EH (cell line): Measurements from ENCODE around the gene IRAK1.

Experiments
- DNase-seq: peaks from one replicate; pipeline ENCODE4 v3.0.0-alpha.2; 2015; ENCODE audit warnings: low read depth

Gene IRAK1

GRCh38 chrX:154040307-154040756 lies 20.6 kb upstream of the IRAK1 start:
- peak; percentile 93 for DNase-seq

- no peak for DNase-seq
These were observed 19.9 kb upstream of the IRAK1 start for GRCh38 chrX:154039577-154039976.

- no peak for DNase-seq
These were observed 19.0 kb upstream of the IRAK1 start for GRCh38 chrX:154038656-154039055.

- no peak for DNase-seq
These were observed 18.1 kb upstream of the IRAK1 start for GRCh38 chrX:154037754-154038153.

GRCh38 chrX:154036513-154036912 lies 16.8 kb upstream of the IRAK1 start:
- no peak for DNase-seq

GRCh38 chrX:154033848-154034247 lies 14.1 kb upstream of the IRAK1 start:
- no peak for DNase-seq

- DNase-seq, result no peak
These were observed 13.0 kb upstream of the IRAK1 start for GRCh38 chrX:154032653-154033052.

- no peak for DNase-seq
These were observed 12.5 kb upstream of the IRAK1 start for GRCh38 chrX:154032160-154032559.

- no peak for DNase-seq
These were observed 11.1 kb upstream of the IRAK1 start for GRCh38 chrX:154030715-154031305.

GRCh38 chrX:154030266-154030665 lies 10.6 kb upstream of the IRAK1 start:
- no peak for DNase-seq

- DNase-seq, result no peak
These were observed 9.7 kb upstream of the IRAK1 start for GRCh38 chrX:154029439-154029838.

- no peak for DNase-seq
These were observed 8.9 kb upstream of the IRAK1 start for GRCh38 chrX:154028502-154029184.

GRCh38 chrX:154027986-154028385 lies 8.3 kb upstream of the IRAK1 start:
- DNase-seq, result no peak

- DNase-seq, result no peak
These were observed 7.3 kb upstream of the IRAK1 start for GRCh38 chrX:154027022-154027402.

GRCh38 chrX:154026136-154027021 lies 6.7 kb upstream of the IRAK1 start:
- DNase-seq, result peak; percentile 52

- peak; percentile 30 for DNase-seq
These were observed 5.5 kb upstream of the IRAK1 start for GRCh38 chrX:154025230-154025629.

GRCh38 chrX:154024271-154024670 lies 4.6 kb upstream of the IRAK1 start:
- DNase-seq, result no peak

- DNase-seq, result no peak
These were observed 3.7 kb upstream of the IRAK1 start for GRCh38 chrX:154023276-154024000.

- DNase-seq, result no peak
These were observed 2.4 kb upstream of the IRAK1 start for GRCh38 chrX:154022108-154022507.

- DNase-seq, result peak; percentile 78
These were observed 1.5 kb upstream of the IRAK1 start for GRCh38 chrX:154021131-154021611.

GRCh38 chrX:154020536-154021115 lies 924 bp upstream of the IRAK1 start:
- peak; percentile 63 for DNase-seq
